ENCODE measurements around the gene FTL. TPM values are rescaled to one million over a fixed set of nuclear protein-coding genes. Genes with fewer than 3 reads are reported as not detected.

The FTL gene
- polyA plus RNA-seq, 4 donors, result 4,142 to 9,292 (median 8,268) TPM

GRCh38 chr19:48970923-48971395, 5.8 kb downstream of the FTL start:
- DNase-seq (peak; percentile 77 to 91), FAIRE-seq (no peak)
- WGBS, 3 donors, result 15 to 19% (median 15%) methylated on average over 19 of the region's 19 CpGs
- H3K9me3 ChIP-seq (ENCODE audit: control insufficient read depth in 2 of 2, insufficient read depth in 1 of 2, low read depth in 1 of 2, low read length in 1 of 2), result no peaks in the 10 kb centered on the region
- no peak overlapping the region for H3K27ac ChIP-seq (ENCODE audit: low read depth in 1 of 3, low read length in 2 of 3)
- H3K27me3 ChIP-seq (ENCODE audit: control insufficient read depth in 3 of 3, insufficient read depth in 3 of 3, low read length in 3 of 3), result no peaks in the 10 kb centered on the region
- H3K4me1 ChIP-seq (ENCODE audit: control insufficient read depth in 3 of 3, insufficient read depth in 2 of 3, low read depth in 1 of 3, low read length in 2 of 3), result peaks cover 0 to 6% (median 0%) of the 10 kb centered on the region in 3 donors
- H3K36me3 ChIP-seq (ENCODE audit: control insufficient read depth in 3 of 3, insufficient read depth in 2 of 3, low read depth in 1 of 3, low read length in 3 of 3), result peaks cover 3 to 89% (median 4%) of the 10 kb centered on the region in 3 donors
- H3K4me3 ChIP-seq (ENCODE audit: low read depth in 1 of 3, low read length in 3 of 3), result no peak overlapping the region

DNA sequence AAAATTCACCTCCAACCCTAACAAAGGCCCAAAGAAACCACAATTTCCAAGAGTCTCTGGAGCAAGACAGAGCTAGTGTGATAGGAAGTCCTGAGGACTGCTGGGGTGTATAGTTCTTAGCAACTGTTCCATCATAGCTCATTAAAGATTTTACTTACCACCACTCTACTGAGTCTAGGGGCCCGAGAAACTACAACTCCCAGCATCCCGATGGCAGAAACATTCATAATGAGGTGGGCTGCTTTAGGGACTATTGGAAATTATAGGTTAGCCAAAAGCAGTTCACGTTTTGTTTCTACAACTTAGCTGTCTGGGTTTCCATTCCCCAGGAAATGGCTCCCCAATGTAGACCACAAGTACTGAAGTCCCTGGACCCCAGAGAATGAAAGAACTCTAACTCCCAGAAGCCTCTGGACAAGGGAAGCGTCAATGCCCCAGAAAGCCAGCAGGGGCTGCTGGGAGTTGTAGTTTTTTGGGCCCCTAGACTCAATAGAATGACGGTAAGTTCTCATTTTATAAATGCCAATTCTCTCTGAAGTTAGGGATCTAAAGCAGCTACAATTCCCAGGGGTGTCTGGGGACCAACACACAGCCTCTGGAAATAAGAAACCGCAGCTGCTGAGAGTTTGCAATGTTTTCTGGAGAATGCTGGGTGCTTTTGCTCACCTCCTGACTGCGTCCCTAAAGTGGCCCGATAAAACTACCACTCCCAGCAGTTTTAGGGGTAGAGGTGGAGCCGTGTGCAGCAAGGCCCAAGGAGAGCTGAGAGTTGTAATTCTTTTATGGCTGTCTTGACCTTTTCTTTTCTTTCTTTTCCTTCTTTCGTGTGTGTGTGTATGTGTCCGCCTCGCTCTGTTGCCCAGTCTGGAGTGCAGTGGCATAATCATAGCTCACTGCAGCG, 11.1 kb downstream of the FTL start:
- Histone ChIP-seq H3K9me3 (ENCODE audit: control insufficient read depth in 2 of 2, insufficient read depth in 1 of 2, low read depth in 1 of 2, low read length in 1 of 2) (no peaks in the 10 kb centered on the region), H3K4me3 (ENCODE audit: low read depth in 1 of 3, low read length in 3 of 3) (no peak overlapping the region), H3K27ac (ENCODE audit: low read depth in 1 of 3, low read length in 2 of 3) (no peak overlapping the region), H3K4me1 (ENCODE audit: control insufficient read depth in 3 of 3, insufficient read depth in 2 of 3, low read depth in 1 of 3, low read length in 2 of 3) (no peaks in the 10 kb centered on the region), H3K27me3 (ENCODE audit: control insufficient read depth in 3 of 3, insufficient read depth in 3 of 3, low read length in 3 of 3) (no peaks in the 10 kb centered on the region), H3K36me3 (ENCODE audit: control insufficient read depth in 3 of 3, insufficient read depth in 2 of 3, low read depth in 1 of 3, low read length in 3 of 3) (peaks cover 2 to 80% (median 3%) of the 10 kb centered on the region in 3 donors)
- FAIRE-seq (no peak), DNase-seq (no peak)
- WGBS, 3 donors, result 88 to 95% (median 89%) methylated on average over 13 of the region's 13 CpGs

GRCh38 chr19:48977061-48977460, 12.0 kb downstream of the FTL start:
- Histone ChIP-seq H3K36me3 (ENCODE audit: control insufficient read depth in 3 of 3, insufficient read depth in 2 of 3, low read depth in 1 of 3, low read length in 3 of 3) (peaks cover 2 to 81% (median 3%) of the 10 kb centered on the region in 3 donors), H3K27ac (ENCODE audit: low read depth in 1 of 3, low read length in 2 of 3) (no peak overlapping the region), H3K4me1 (ENCODE audit: control insufficient read depth in 3 of 3, insufficient read depth in 2 of 3, low read depth in 1 of 3, low read length in 2 of 3) (no peaks in the 10 kb centered on the region), H3K4me3 (ENCODE audit: low read depth in 1 of 3, low read length in 3 of 3) (no peak overlapping the region), H3K9me3 (ENCODE audit: control insufficient read depth in 2 of 2, insufficient read depth in 1 of 2, low read depth in 1 of 2, low read length in 1 of 2) (no peaks in the 10 kb centered on the region), H3K27me3 (ENCODE audit: control insufficient read depth in 3 of 3, insufficient read depth in 3 of 3, low read length in 3 of 3) (no peaks in the 10 kb centered on the region)
- 55 to 81% (median 71%) methylated on average over 2 of the region's 2 CpGs for WGBS, 3 donors
- DNase-seq (no peak), FAIRE-seq (no peak)

DNA sequence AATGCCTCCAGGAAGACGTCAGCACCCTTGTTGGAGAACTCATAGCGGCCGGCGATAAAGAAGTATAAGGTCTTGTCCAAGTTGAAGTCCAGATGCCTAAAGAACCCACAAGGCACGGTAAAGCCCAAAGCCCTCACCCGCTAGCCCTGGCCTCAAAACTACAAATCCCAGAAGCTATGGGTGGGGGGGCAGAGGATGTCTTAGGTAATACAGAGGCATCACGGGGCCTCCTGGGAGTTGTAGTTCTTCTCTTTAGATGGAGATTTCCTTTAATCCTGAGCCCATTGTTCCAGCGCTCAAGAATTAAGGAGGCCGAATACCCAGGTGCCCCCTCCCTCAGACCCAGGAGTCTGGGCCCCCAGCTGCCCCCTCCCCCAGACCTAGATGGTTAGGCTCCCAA, 17.2 kb downstream of the FTL start:
- H3K36me3 ChIP-seq (ENCODE audit: control insufficient read depth in 3 of 3, insufficient read depth in 2 of 3, low read depth in 1 of 3, low read length in 3 of 3), result peaks cover 0 to 81% (median 7%) of the 10 kb centered on the region in 3 donors
- 95 to 97% (median 97%) methylated on average over 9 of the region's 9 CpGs for WGBS, 3 donors

DNA sequence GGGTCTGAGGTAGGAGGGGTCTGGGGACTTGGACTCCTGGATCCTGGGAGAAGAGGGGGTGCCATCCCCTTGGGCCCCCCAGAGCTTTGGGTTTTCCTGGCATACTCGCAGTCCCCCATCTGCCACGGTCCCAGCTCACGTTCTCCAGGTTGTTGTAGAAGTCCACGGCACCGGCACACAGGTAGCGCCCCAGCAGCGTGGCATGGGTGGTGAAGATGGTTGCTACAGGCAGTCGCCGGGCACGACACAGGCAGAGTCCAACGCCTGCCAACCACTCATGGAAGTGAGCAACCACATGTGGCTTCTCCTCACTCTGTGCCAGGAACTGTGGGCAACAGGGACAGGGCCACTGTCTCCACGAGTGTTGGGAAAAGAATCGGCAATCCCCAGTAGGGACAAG, 20.6 kb downstream of the FTL start:
- no peak for DNase-seq
- Histone ChIP-seq H3K9me3 (ENCODE audit: control insufficient read depth in 2 of 2, insufficient read depth in 1 of 2, low read depth in 1 of 2, low read length in 1 of 2) (no peaks in the 10 kb centered on the region), H3K36me3 (ENCODE audit: control insufficient read depth in 3 of 3, insufficient read depth in 2 of 3, low read depth in 1 of 3, low read length in 3 of 3) (peaks cover 4 to 87% (median 8%) of the 10 kb centered on the region in 3 donors), H3K4me3 (ENCODE audit: low read depth in 1 of 3, low read length in 3 of 3) (no peak overlapping the region), H3K27me3 (ENCODE audit: control insufficient read depth in 3 of 3, insufficient read depth in 3 of 3, low read length in 3 of 3) (no peaks in the 10 kb centered on the region), H3K4me1 (ENCODE audit: control insufficient read depth in 3 of 3, insufficient read depth in 2 of 3, low read depth in 1 of 3, low read length in 2 of 3) (no peaks in the 10 kb centered on the region), H3K27ac (ENCODE audit: low read depth in 1 of 3, low read length in 2 of 3) (no peak overlapping the region)
- no peak for FAIRE-seq
- WGBS, 3 donors, result 95 to 98% (median 97%) methylated on average over 13 of the region's 13 CpGs

More for the DNA sequence above, 17.2 kb downstream of the FTL start:
- Histone ChIP-seq H3K27me3 (ENCODE audit: control insufficient read depth in 3 of 3, insufficient read depth in 3 of 3, low read length in 3 of 3) (no peaks in the 10 kb centered on the region), H3K27ac (ENCODE audit: low read depth in 1 of 3, low read length in 2 of 3) (no peak overlapping the region), H3K4me3 (ENCODE audit: low read depth in 1 of 3, low read length in 3 of 3) (no peak overlapping the region), H3K9me3 (ENCODE audit: control insufficient read depth in 2 of 2, insufficient read depth in 1 of 2, low read depth in 1 of 2, low read length in 1 of 2) (no peaks in the 10 kb centered on the region), H3K4me1 (ENCODE audit: control insufficient read depth in 3 of 3, insufficient read depth in 2 of 3, low read depth in 1 of 3, low read length in 2 of 3) (no peaks in the 10 kb centered on the region)
- DNase-seq (no peak), FAIRE-seq (no peak)

- 90 to 94% (median 93%) methylated on average over 3 of the region's 3 CpGs for WGBS, 3 donors
- FAIRE-seq, result no peak
- no peaks in the 10 kb centered on the region for H3K9me3 ChIP-seq (ENCODE audit: control insufficient read depth in 2 of 2, insufficient read depth in 1 of 2, low read depth in 1 of 2, low read length in 1 of 2)
- peaks cover 0 to 3% (median 0%) of the 10 kb centered on the region in 3 donors for H3K4me1 ChIP-seq (ENCODE audit: control insufficient read depth in 3 of 3, insufficient read depth in 2 of 3, low read depth in 1 of 3, low read length in 2 of 3)
- H3K4me3 ChIP-seq (ENCODE audit: low read depth in 1 of 3, low read length in 3 of 3), result no peak overlapping the region
- no peaks in the 10 kb centered on the region for H3K27me3 ChIP-seq (ENCODE audit: control insufficient read depth in 3 of 3, insufficient read depth in 3 of 3, low read length in 3 of 3)
- no peak overlapping the region for H3K27ac ChIP-seq (ENCODE audit: low read depth in 1 of 3, low read length in 2 of 3)
- peaks cover 4 to 88% (median 8%) of the 10 kb centered on the region in 3 donors for H3K36me3 ChIP-seq (ENCODE audit: control insufficient read depth in 3 of 3, insufficient read depth in 2 of 3, low read depth in 1 of 3, low read length in 3 of 3)
- no peak for DNase-seq
Observed at GRCh38 chr19:48986211-48986610, 21.1 kb downstream of the FTL start.

GRCh38 chr19:48987323-48987722, 22.2 kb downstream of the FTL start:
- Histone ChIP-seq H3K36me3 (ENCODE audit: control insufficient read depth in 3 of 3, insufficient read depth in 2 of 3, low read depth in 1 of 3, low read length in 3 of 3) (peaks cover 4 to 78% (median 7%) of the 10 kb centered on the region in 3 donors), H3K4me3 (ENCODE audit: low read depth in 1 of 3, low read length in 3 of 3) (no peak overlapping the region)
- 86 to 88% (median 87%) methylated on average over 7 of the region's 7 CpGs for WGBS, 3 donors

GRCh38 chr19:48988286-48988685, 23.2 kb downstream of the FTL start:
- DNase-seq, result no peak
- H3K4me1 ChIP-seq (ENCODE audit: control insufficient read depth in 3 of 3, insufficient read depth in 2 of 3, low read depth in 1 of 3, low read length in 2 of 3), result peaks cover 2 to 13% (median 7%) of the 10 kb centered on the region in 3 donors
- H3K27me3 ChIP-seq (ENCODE audit: control insufficient read depth in 3 of 3, insufficient read depth in 3 of 3, low read length in 3 of 3), result no peaks in the 10 kb centered on the region
- WGBS, 3 donors, result 88 to 98% (median 97%) methylated on average over 7 of the region's 7 CpGs
- H3K36me3 ChIP-seq (ENCODE audit: control insufficient read depth in 3 of 3, insufficient read depth in 2 of 3, low read depth in 1 of 3, low read length in 3 of 3), result peaks cover 2 to 70% (median 4%) of the 10 kb centered on the region in 3 donors
- no peaks in the 10 kb centered on the region for H3K9me3 ChIP-seq (ENCODE audit: control insufficient read depth in 2 of 2, insufficient read depth in 1 of 2, low read depth in 1 of 2, low read length in 1 of 2)
- no peak overlapping the region for H3K27ac ChIP-seq (ENCODE audit: low read depth in 1 of 3, low read length in 2 of 3)
- H3K4me3 ChIP-seq (ENCODE audit: low read depth in 1 of 3, low read length in 3 of 3), result no peak overlapping the region
- no peak for FAIRE-seq

More at GRCh38 chr19:48987323-48987722, 22.2 kb downstream of the FTL start:
- FAIRE-seq (no peak), DNase-seq (no peak)
- no peaks in the 10 kb centered on the region for H3K27me3 ChIP-seq (ENCODE audit: control insufficient read depth in 3 of 3, insufficient read depth in 3 of 3, low read length in 3 of 3)
- no peak overlapping the region for H3K27ac ChIP-seq (ENCODE audit: low read depth in 1 of 3, low read length in 2 of 3)
- peaks cover 2 to 13% (median 7%) of the 10 kb centered on the region in 3 donors for H3K4me1 ChIP-seq (ENCODE audit: control insufficient read depth in 3 of 3, insufficient read depth in 2 of 3, low read depth in 1 of 3, low read length in 2 of 3)
- no peaks in the 10 kb centered on the region for H3K9me3 ChIP-seq (ENCODE audit: control insufficient read depth in 2 of 2, insufficient read depth in 1 of 2, low read depth in 1 of 2, low read length in 1 of 2)

Data from small intestine (tissue), 7 donors.